Measurements from ENCODE around the gene BCAN. TPM values are rescaled to one million over a fixed set of nuclear protein-coding genes. Genes with fewer than 3 reads are reported as not detected.

The BCAN gene
- total and polyA plus RNA-seq, 2 of the 4 experiments (the other 2 are of a cell fraction), result 0.07 TPM; not detected in 1

- no peak for TF ChIP-seq ELK1 (IDR thresholded peaks at IDR 0.05; ENCODE audit: borderline replicate concordance, low read depth, low read length)
- no peak for TF ChIP-seq MAFK (IDR thresholded peaks at IDR 0.05; ENCODE audit: low read depth, low read length)
- TF ChIP-seq POLR2A (IDR thresholded peaks at IDR 0.05; ENCODE audit: low read depth, low read length), result 0 out of 2 replicates have a peak, but pooled peaks have one; percentile 41
Measured at GRCh38 chr1:156677616-156678596, 36.0 kb downstream of the BCAN start (continued).

- in situ Hi-C loops (cut with MboI; ENCODE audit: low sequenced_read_pairs), result no loop called here
- Histone ChIP-seq H3K14ac (replicated peaks; ENCODE audit: low read depth, low read length) (no peak overlapping the region), H4K8ac (ENCODE audit: low read depth in 2 of 2, low read length in 2 of 2) (no peak overlapping the region), H3K79me1 (ENCODE audit: low read depth in 1 of 2, low read length in 2 of 2) (peaks cover 5 to 21% of the 10 kb centered on the region in 2 experiments; a peak in 3 of 4 replicates), H2BK5ac (ENCODE audit: low read depth, low read length, poor library complexity, severe bottlenecking) (no peak overlapping the region), H3K4me1 (ENCODE audit: control insufficient read depth, insufficient read depth, low read length) (peaks cover 15% of the 10 kb centered on the region), H3K27me3 (ENCODE audit: control insufficient read depth, insufficient read depth, low read length) (peaks cover 27% of the 10 kb centered on the region), H3K27ac (ENCODE audit: insufficient read depth, low read length) (no peak overlapping the region), H3K9ac (ENCODE audit: low read depth, low read length) (no peak overlapping the region), H2BK20ac (ENCODE audit: low read depth, low read length) (no peak overlapping the region), H2AFZ (replicated peaks; ENCODE audit: low read length, poor library complexity) (no peak overlapping the region), H2AK9ac (replicated peaks; ENCODE audit: low read depth, low read length, poor library complexity) (no peak overlapping the region), H2BK120ac (ENCODE audit: low read depth, low read length) (no peak overlapping the region), H2AK5ac (ENCODE audit: low read depth, low read length) (no peak overlapping the region), H3K9me1 (ENCODE audit: insufficient read depth, low read length) (0 out of 2 replicates have a peak, but pooled peaks cover under 1% of the 10 kb centered on the region), H3K9me3 (ENCODE audit: control insufficient read depth, insufficient read depth, low read length) (no peaks in the 10 kb centered on the region), H3K4me2 (ENCODE audit: low read depth, low read length) (no peak overlapping the region), H3K18ac (ENCODE audit: low read depth, low read length) (no peak overlapping the region), H3K4ac (ENCODE audit: low read depth, low read length) (no peak overlapping the region), H3K4me3 (ENCODE audit: insufficient read depth, low read depth, low read length) (no peak overlapping the region), H3K23ac (ENCODE audit: low read depth, low read length) (no peak overlapping the region), H4K91ac (ENCODE audit: insufficient read depth, low read depth, low read length) (no peak overlapping the region), H4K20me1 (ENCODE audit: insufficient read depth, low read length) (peaks cover 12% of the 10 kb centered on the region), H4K5ac (ENCODE audit: low read depth, low read length) (no peak overlapping the region), H3K36me3 (ENCODE audit: control insufficient read depth, insufficient read depth, low read length) (no peaks in the 10 kb centered on the region), H3K56ac (ENCODE audit: extremely low read depth, insufficient read depth, low read length) (no peak overlapping the region), H2BK15ac (ENCODE audit: low read depth, low read length) (no peak overlapping the region)
- intact Hi-C loops (cut with micrococcal nuclease), result no loop called here
- POLR2A ChIA-PET (ENCODE audit: unreplicated experiment), result no interaction called here
- no CpG with 5 or more reads among the region's 2 CpGs for WGBS, 2 experiments (ENCODE audit: extremely low coverage in 2 of 2, insufficient read length in 1 of 2)
- no TSS peak for BruUV-seq (replicated peaks)
- CTCF ChIA-PET, result interaction anchor here (0.7 to 1.4 kb wide), 2 partner anchors 9 to 23 kb away, joined by 6 to 9 read pairs; no protein-coding TSS in a partner anchor
- DNase-seq (no peak), ATAC-seq (ENCODE audit: low read depth) (no peak)
- dilution Hi-C loops (cut with HindIII; ENCODE audit: low sequenced_read_pairs, unreplicated experiment), result no loop called here
- TF ChIP-seq CEBPB (IDR thresholded peaks at IDR 0.05; ENCODE audit: low read depth, low read length) (no peak), USF2 (IDR thresholded peaks at IDR 0.05; ENCODE audit: low read depth, low read length) (no peak), BHLHE40 (IDR thresholded peaks at IDR 0.05; ENCODE audit: low read depth, low read length) (no peak), ELK1 (IDR thresholded peaks at IDR 0.05; ENCODE audit: borderline replicate concordance, low read depth, low read length) (no peak), FOS (IDR thresholded peaks at IDR 0.05; ENCODE audit: low read depth, low read length) (no peak), NFE2L2 (IDR thresholded peaks at IDR 0.05; ENCODE audit: low read depth, low read length) (no peak), RFX5 (IDR thresholded peaks at IDR 0.05; ENCODE audit: low read depth, low read length) (no peak), RAD21 (IDR thresholded peaks at IDR 0.05; ENCODE audit: low read length) (no peak)
Measured at GRCh38 chr1:156680056-156680455, 38.1 kb downstream of the BCAN start.

Measured in IMR-90 (cell line).